WTC11 (cell line): ENCODE results near the gene CYP39A1. TPM values are rescaled to one million over a fixed set of nuclear protein-coding genes. Genes with fewer than 3 reads are reported as not detected.

Source experiments
- ATAC-seq: fragments of 200-7000 bp; cut with Tn5 transposase; 2 replicates; pipeline ENCODE4 v1.10.0; 2021; ENCODE audit warnings: mild to moderate bottlenecking, moderate library complexity
- CTCF ChIA-PET: fragments of 300-600 bp; sonication (Branson Sonifier 250); formaldehyde crosslinking; loops from one replicate; lab custom pipeline; 2021; ENCODE audit warnings: antibody characterized with exemption; lab: Charles Lee
- POLR2A ChIA-PET: fragments of 350-600 bp; sonication (Branson Sonifier 250); formaldehyde crosslinking; loops from one replicate; lab custom pipeline; 2021; ENCODE audit warnings: antibody characterized with exemption; lab: Charles Lee
- DNase-seq: peaks from one replicate; pipeline ENCODE4 v3.0.0; 2021; ENCODE audit warnings: low spot score
- H3K27ac Mint-ChIP-seq: 2 replicates; pipeline ENCODE4 v1.8.0; 2021; ENCODE audit warnings: mixed read lengths
- H3K27me3 Mint-ChIP-seq: 2 replicates; pipeline ENCODE4 v1.8.0; 2021; ENCODE audit warnings: low read depth, mild to moderate bottlenecking, moderate library complexity, mixed read lengths
- H3K36me3 Mint-ChIP-seq: 2 replicates; pipeline ENCODE4 v1.8.0; 2021; ENCODE audit warnings: mixed read lengths
- H3K4me1 Mint-ChIP-seq: 2 replicates; pipeline ENCODE4 v1.8.0; 2022; ENCODE audit warnings: mixed read lengths
- H3K4me3 Mint-ChIP-seq: 2 replicates; pipeline ENCODE4 v1.8.0; 2021; ENCODE audit warnings: mild to moderate bottlenecking, moderate library complexity, mixed read lengths
- H3K9me3 Mint-ChIP-seq: 2 replicates; pipeline ENCODE4 v1.8.0; 2021; ENCODE audit warnings: mixed read lengths
- ARID4B ChIP-seq: sonication (generic); formaldehyde crosslinking; IDR thresholded peaks from 2 replicates; pipeline ENCODE4 v1.8.0; 2023; ENCODE audit warnings: missing genetic modification reagents, mild to moderate bottlenecking, borderline replicate concordance
- CBFB ChIP-seq: sonication (generic); formaldehyde crosslinking; IDR thresholded peaks from 2 replicates; pipeline ENCODE4 v1.8.1; 2022; ENCODE audit warnings: mild to moderate bottlenecking, low read depth, missing genetic modification reagents
- CREM ChIP-seq: sonication (generic); formaldehyde crosslinking; IDR thresholded peaks from 2 replicates; pipeline ENCODE4 v1.8.1; 2022; ENCODE audit warnings: mild to moderate bottlenecking, missing genetic modification reagents, moderate library complexity
- ESRRA ChIP-seq: sonication (generic); formaldehyde crosslinking; IDR thresholded peaks from 2 replicates; pipeline ENCODE4 v1.8.1; 2022; ENCODE audit warnings: mild to moderate bottlenecking, missing genetic modification reagents, borderline replicate concordance
- FOXK1 ChIP-seq: sonication (generic); formaldehyde crosslinking; IDR thresholded peaks from 2 replicates; pipeline ENCODE4 v1.8.0; 2022; ENCODE audit warnings: mild to moderate bottlenecking, moderate library complexity, missing genetic modification reagents
- GTF2I ChIP-seq: fragments of 250-450 bp; sonication (Bioruptor Pico); conservative IDR thresholded peaks from 2 replicates; pipeline ENCODE4 v1.4.0; 2021; ENCODE audit warnings: mild to moderate bottlenecking
- JAZF1 ChIP-seq: fragments of 250-450 bp; sonication (Bioruptor Pico); IDR thresholded peaks from 2 replicates; pipeline ENCODE4 v1.9.0; 2021; ENCODE audit warnings: moderate library complexity, mild to moderate bottlenecking, inconsistent platforms
- KAT7 ChIP-seq: sonication (generic); formaldehyde crosslinking; IDR thresholded peaks from 2 replicates; pipeline ENCODE4 v1.8.1; 2023; ENCODE audit warnings: missing genetic modification reagents, mild to moderate bottlenecking, borderline replicate concordance
- NR1H2 ChIP-seq: sonication (generic); formaldehyde crosslinking; IDR thresholded peaks from 2 replicates; pipeline ENCODE4 v1.9.0; 2021; ENCODE audit warnings: mild to moderate bottlenecking, moderate library complexity, missing genetic modification reagents
- PRRX2 ChIP-seq: fragments of 250-450 bp; sonication (Bioruptor Pico); IDR thresholded peaks from 2 replicates; pipeline ENCODE4 v1.8.0; 2021; ENCODE audit warnings: mild to moderate bottlenecking
- RORB ChIP-seq: fragments of 250-450 bp; sonication (Bioruptor Pico); IDR thresholded peaks from 2 replicates; pipeline ENCODE4 v1.9.0; 2021; ENCODE audit warnings: mild to moderate bottlenecking
- TEAD1 ChIP-seq: sonication (generic); formaldehyde crosslinking; IDR thresholded peaks from 2 replicates; pipeline ENCODE4 v1.8.0; 2022; ENCODE audit warnings: mild to moderate bottlenecking, missing genetic modification reagents
- TEAD4 ChIP-seq: sonication (generic); formaldehyde crosslinking; IDR thresholded peaks from 2 replicates; pipeline ENCODE4 v1.8.0; 2022; ENCODE audit warnings: mild to moderate bottlenecking, missing genetic modification reagents
- TP53 ChIP-seq: sonication (generic); formaldehyde crosslinking; IDR thresholded peaks from 2 replicates; pipeline ENCODE4 v1.8.1; 2023; ENCODE audit warnings: mild to moderate bottlenecking, missing genetic modification reagents
- ZBTB43 ChIP-seq: sonication (generic); formaldehyde crosslinking; IDR thresholded peaks from 2 replicates; pipeline ENCODE4 v1.8.1; 2023; ENCODE audit warnings: mild to moderate bottlenecking, missing genetic modification reagents
- ZNF138 ChIP-seq: sonication (generic); formaldehyde crosslinking; conservative IDR thresholded peaks from 2 replicates; pipeline ENCODE4 v1.8.1; 2022; ENCODE audit warnings: mild to moderate bottlenecking, moderate library complexity, missing genetic modification reagents
- ZNF219 ChIP-seq: sonication (generic); formaldehyde crosslinking; IDR thresholded peaks from 2 replicates; pipeline ENCODE4 v1.8.0; 2023; ENCODE audit warnings: missing genetic modification reagents, mild to moderate bottlenecking, borderline replicate concordance
- ZNF396 ChIP-seq: fragments of 250-450 bp; sonication (Bioruptor Pico); IDR thresholded peaks from 2 replicates; pipeline ENCODE4 v1.8.0; 2021; ENCODE audit warnings: mild to moderate bottlenecking, moderate library complexity, borderline replicate concordance
- ZNF671 ChIP-seq: fragments of 250-450 bp; sonication (Bioruptor Pico); IDR thresholded peaks from 2 replicates; pipeline ENCODE4 v1.8.0; 2021; ENCODE audit warnings: mild to moderate bottlenecking
- total RNA-seq: library from RNA; stranded (reverse); gene quantifications from 3 replicates; pipeline ENCODE4 v1.2.3, GENCODE V29; 2021
- TF ChIP-seq, protein P1 (sequence below): sonication (generic); formaldehyde crosslinking; IDR thresholded peaks from 2 replicates; pipeline ENCODE4 v1.8.1; 2023; ENCODE audit warnings: mild to moderate bottlenecking, missing genetic modification reagents, moderate library complexity

Gene CYP39A1
- total RNA-seq, 1 experiment from 2014 or later = 1.6 TPM

GRCh38 chr6:46592046-46592445 is 60.6 kb downstream of the CYP39A1 start:
- H3K9me3 Mint-ChIP-seq = peaks cover 18% of the 10 kb centered on the region
- H3K27ac Mint-ChIP-seq = no peak overlapping the region
- no peaks in the 10 kb centered on the region for H3K36me3 Mint-ChIP-seq
- DNase-seq = no peak
- no peaks in the 10 kb centered on the region for H3K4me1 Mint-ChIP-seq
- no peak for TF ChIP-seq GTF2I
- no peak for TF ChIP-seq PRRX2
- TF ChIP-seq, all 79 proteins: peak for 0
- CTCF ChIA-PET = no interaction called here
- no peak overlapping the region for H3K4me3 Mint-ChIP-seq
- no peak for ATAC-seq
- POLR2A ChIA-PET = no interaction called here
- H3K27me3 Mint-ChIP-seq = no peaks in the 10 kb centered on the region

- POLR2A ChIA-PET = no interaction called here
- no peaks in the 10 kb centered on the region for H3K4me1 Mint-ChIP-seq
- CTCF ChIA-PET = interaction anchor here (1.2 kb wide), 1 partner anchor 65 kb away, joined by 5 read pairs; no protein-coding TSS in a partner anchor
- H3K9me3 Mint-ChIP-seq = peaks cover 18% of the 10 kb centered on the region
- no peak overlapping the region for H3K4me3 Mint-ChIP-seq
- no peaks in the 10 kb centered on the region for H3K27me3 Mint-ChIP-seq
- H3K36me3 Mint-ChIP-seq = no peaks in the 10 kb centered on the region
- H3K27ac Mint-ChIP-seq = no peak overlapping the region
- DNase-seq = no peak
- TF ChIP-seq ZNF219 (no peak), CBFB (CRISPR knock-in tag) (no peak), TP53 (no peak), CREM (CRISPR knock-in tag) (no peak), ZBTB43 (CRISPR knock-in tag) (no peak), ZNF671 (CRISPR knock-in tag) (no peak)
- TF ChIP-seq, all 79 proteins: peak for 0
- no peak for ATAC-seq
These were observed 61.9 kb downstream of the CYP39A1 start for GRCh38 chr6:46590765-46591164.

GRCh38 chr6:46586906-46587305 is 65.7 kb downstream of the CYP39A1 start:
- ATAC-seq (no peak), DNase-seq (no peak)
- Mint-ChIP-seq H3K4me3 (no peak overlapping the region), H3K27ac (no peak overlapping the region), H3K9me3 (no peaks in the 10 kb centered on the region)
- POLR2A ChIA-PET = no interaction called here
- CTCF ChIA-PET = no interaction called here
- TF ChIP-seq ZNF138 (no peak), ESRRA (CRISPR knock-in tag) (no peak), TEAD4 (CRISPR knock-in tag) (no peak), NR1H2 (CRISPR knock-in tag) (no peak), CBFB (CRISPR knock-in tag) (no peak), ZNF219 (no peak), FOXK1 (CRISPR knock-in tag) (no peak), RORB (CRISPR knock-in tag) (no peak), ZNF396 (CRISPR knock-in tag) (no peak), TEAD1 (CRISPR knock-in tag) (no peak), JAZF1 (CRISPR knock-in tag) (no peak)
- TF ChIP-seq, protein P1, sequence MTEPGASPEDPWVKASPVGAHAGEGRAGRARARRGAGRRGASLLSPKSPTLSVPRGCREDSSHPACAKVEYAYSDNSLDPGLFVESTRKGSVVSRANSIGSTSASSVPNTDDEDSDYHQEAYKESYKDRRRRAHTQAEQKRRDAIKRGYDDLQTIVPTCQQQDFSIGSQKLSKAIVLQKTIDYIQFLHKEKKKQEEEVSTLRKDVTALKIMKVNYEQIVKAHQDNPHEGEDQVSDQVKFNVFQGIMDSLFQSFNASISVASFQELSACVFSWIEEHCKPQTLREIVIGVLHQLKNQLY (CRISPR knock-in tag) = no peak
- TF ChIP-seq, all 79 proteins: peak for 0
- H3K4me1 Mint-ChIP-seq = no peaks in the 10 kb centered on the region
- H3K27me3 Mint-ChIP-seq = no peaks in the 10 kb centered on the region
- H3K36me3 Mint-ChIP-seq = no peaks in the 10 kb centered on the region

GRCh38 chr6:46584586-46584985 is 68.0 kb downstream of the CYP39A1 start:
- Mint-ChIP-seq H3K27me3 (no peaks in the 10 kb centered on the region), H3K9me3 (no peaks in the 10 kb centered on the region), H3K36me3 (no peaks in the 10 kb centered on the region), H3K27ac (no peak overlapping the region), H3K4me3 (no peak overlapping the region), H3K4me1 (no peaks in the 10 kb centered on the region)
- ATAC-seq = no peak
- ChIA-PET CTCF (no interaction called here), POLR2A (no interaction called here)
- DNase-seq = no peak
- no peak for TF ChIP-seq KAT7 (CRISPR knock-in tag)
- no peak for TF ChIP-seq ARID4B (CRISPR knock-in tag)
